NCI-H1694 treated with DMSO at 0.1 percent for 48 hours (cell line): Measurements from ENCODE around the gene GPHA2.
"Not testable (repeated sequence)": the region's sequence is repeated elsewhere in the genome, so short reads cannot be mapped to it uniquely, and the experiment has no call there.

Source experiments
- DNase-seq: peaks from one replicate; lab custom pipeline; 2025; lab: John Stamatoyannopoulos, UW

Gene GPHA2, protein sequence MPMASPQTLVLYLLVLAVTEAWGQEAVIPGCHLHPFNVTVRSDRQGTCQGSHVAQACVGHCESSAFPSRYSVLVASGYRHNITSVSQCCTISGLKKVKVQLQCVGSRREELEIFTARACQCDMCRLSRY

GRCh38 chr11:64935359-64936081, at the start of gene GPHA2:
TSS of gene GPHA2 (minus strand) at chr11:64935893. CDS start at chr11:64935460, 433 bp downstream.
- peak; percentile 28 for DNase-seq

GRCh38 chr11:64983339-64983738, 47.6 kb upstream of the GPHA2 start:
- DNase-seq: not testable (repeated sequence)

DNA sequence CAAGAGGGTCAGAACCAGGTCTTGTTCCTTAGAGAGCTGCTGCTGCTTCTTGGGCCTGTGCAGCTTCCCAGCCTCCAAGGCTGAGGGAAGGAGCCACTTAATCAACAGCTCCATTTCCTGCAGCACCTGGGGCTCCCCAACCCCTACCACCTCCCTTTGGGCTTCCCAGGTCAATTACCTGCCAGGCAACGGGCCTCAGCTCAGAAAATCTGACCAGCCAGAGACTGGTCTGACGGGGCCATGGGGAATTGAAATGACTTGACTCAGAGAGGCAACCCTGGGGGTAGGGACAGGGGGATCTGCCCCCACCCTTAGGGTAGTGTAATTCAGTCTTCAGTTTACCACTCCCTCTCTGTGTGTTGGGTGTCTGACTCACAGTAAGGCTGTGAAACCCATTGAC, 41.0 kb upstream of the GPHA2 start:
- no peak for DNase-seq

GRCh38 chr11:64974124-64974523, 38.4 kb upstream of the GPHA2 start:
- no peak for DNase-seq

DNA sequence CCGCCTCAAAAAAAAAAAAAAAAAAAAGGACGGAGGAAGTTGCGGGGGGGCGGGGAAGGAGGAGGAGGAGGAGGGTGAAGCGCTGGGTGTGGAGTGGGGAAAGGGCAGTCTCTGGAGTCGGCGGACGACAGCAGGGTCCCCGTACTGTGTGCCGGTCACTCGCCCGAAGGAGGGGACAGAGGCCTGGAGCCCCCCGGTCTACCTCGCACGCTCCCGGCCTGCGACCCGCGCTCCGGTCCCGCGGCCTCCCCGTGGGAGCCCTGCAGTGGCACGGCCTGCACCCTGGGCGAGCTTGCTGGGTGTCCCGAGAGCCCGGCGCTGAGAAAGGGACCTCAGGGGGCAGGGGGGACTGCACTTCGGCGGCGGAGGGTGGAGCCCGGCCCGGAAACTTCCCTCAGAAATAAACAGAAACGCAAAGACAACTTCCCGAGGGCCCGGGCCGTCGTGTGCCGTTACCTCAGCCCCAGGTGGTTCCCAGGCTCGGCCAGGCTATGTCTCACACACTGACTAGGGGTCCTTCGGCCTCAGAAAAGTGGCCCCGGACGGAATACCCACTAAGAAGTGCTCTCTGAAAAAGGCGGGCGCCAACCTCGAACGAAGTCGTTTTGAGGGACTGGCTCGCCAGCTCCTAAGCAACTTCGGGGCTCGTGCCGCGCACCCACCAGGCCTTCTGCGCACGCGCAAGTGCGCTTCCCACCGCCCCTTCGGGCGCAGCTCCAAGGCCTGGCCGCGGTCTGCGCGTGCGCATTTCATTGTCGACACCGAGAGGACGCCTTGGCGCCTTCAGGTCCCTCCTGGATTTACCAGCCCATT, 35.9 kb upstream of the GPHA2 start, which contains the start of gene MAJIN:
TSS of gene MAJIN (minus strand) at position 688 of the 813 bp plus-strand sequence. CDS start 12,703 bp downstream, outside the sequence.
- no peak for DNase-seq

GRCh38 chr11:64970731-64971151, 35.0 kb upstream of the GPHA2 start:
- DNase-seq: no peak

DNA sequence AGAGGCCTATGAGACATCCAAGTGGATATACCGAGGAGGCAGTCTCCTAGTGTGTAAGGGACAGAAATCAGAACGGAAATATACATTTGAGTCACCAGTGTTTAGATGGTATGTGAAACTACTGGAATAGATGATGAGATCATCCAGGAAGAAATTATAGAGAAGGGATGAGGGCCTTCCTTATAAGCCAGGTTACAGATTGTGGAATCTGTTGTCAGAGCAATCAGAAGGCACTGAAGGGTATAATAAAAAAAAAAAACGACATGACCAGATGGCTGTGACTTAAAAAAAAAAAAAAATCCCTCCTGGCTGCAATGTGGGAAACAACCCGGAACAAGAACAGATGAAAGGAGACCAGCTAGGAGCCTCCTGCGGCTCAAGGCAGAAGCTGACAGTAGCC, 33.5 kb upstream of the GPHA2 start:
- DNase-seq: peak; percentile 70

DNA sequence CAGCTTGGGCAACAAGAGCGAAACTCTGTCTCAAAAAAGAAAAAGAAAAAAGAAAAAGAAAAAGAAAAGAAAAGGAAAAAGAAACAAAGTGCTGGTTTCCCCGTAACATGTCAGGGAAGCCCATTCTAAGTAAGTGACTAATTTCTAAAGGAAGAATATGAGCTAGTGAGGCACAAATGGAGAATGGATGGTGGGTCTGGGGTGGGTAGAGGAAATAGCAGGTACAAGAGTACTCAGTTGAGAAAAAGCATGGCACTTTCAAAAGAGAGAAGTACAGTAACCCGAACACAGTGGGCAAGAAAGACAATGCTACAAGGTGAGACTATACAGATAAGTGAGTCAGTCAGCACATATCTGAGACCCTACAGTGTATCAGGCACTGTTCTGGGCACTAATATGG, 31.7 kb upstream of the GPHA2 start:
- no peak for DNase-seq

- DNase-seq: no peak
These were observed 27.5 kb upstream of the GPHA2 start for GRCh38 chr11:64963072-64963631.

DNA sequence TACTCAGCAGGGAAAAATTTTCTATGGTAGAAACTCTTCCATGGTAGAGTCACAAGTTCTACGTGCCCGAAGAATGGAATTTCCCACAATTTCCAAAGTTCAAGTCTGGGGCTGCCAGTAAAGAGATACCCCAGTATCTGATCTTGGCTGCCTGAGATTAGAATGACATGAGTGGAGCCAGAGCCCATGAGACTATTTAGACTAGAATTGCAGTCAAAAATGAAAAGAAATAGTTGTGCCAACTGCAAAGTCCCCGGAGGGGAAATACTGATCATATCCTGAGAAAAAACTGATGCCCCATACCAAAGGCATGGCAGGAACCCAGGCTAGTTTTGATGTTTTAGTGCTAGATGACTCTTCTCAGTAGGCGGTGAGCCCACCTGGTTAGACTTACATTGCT, 25.0 kb upstream of the GPHA2 start:
- no peak for DNase-seq

- DNase-seq: no peak
These were observed 23.8 kb upstream of the GPHA2 start for GRCh38 chr11:64959498-64959897.

GRCh38 chr11:64954201-64954600, 18.5 kb upstream of the GPHA2 start:
- no peak for DNase-seq

GRCh38 chr11:64951529-64951928, 15.8 kb upstream of the GPHA2 start:
- no peak for DNase-seq

GRCh38 chr11:64947208-64947814, 11.6 kb upstream of the GPHA2 start:
- DNase-seq: no peak

GRCh38 chr11:64936539-64936938, 846 bp upstream of the GPHA2 start:
- DNase-seq: no peak

DNA sequence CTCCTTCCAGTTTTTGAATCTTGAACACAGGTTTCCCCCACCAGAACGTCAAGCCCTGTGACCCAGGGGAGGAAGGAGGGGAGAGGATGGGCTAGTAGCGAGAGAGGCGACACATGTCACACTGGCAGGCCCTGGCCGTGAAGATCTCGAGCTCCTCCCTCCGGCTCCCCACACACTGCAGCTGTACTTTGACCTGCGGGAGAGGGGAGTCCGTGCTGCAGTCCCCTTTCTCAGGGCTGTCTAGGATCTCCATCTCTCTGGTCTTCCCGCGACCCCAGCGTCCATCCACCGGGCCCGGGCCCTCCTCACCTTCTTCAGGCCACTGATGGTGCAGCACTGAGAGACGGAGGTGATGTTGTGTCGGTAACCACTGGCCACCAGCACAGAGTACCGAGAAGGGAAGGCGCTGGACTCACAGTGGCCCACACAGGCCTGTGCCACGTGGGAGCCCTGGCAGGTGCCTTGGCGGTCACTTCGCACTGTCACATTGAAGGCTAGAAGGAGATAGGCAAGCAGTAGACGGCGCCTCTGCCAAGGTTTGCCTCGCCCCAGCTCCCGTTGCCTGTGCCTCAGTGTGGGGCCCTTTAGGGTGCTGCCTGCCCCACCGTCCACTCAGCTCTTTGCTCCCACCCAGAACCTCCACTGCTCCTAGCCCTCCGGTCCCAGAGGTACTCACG, 873 bp downstream of the GPHA2 start:
- DNase-seq: no peak

GRCh38 chr11:64933935-64934681, 1.6 kb downstream of the GPHA2 start:
- DNase-seq: no peak

- no peak for DNase-seq
These were observed 2.3 kb downstream of the GPHA2 start for GRCh38 chr11:64933213-64933934.

DNA sequence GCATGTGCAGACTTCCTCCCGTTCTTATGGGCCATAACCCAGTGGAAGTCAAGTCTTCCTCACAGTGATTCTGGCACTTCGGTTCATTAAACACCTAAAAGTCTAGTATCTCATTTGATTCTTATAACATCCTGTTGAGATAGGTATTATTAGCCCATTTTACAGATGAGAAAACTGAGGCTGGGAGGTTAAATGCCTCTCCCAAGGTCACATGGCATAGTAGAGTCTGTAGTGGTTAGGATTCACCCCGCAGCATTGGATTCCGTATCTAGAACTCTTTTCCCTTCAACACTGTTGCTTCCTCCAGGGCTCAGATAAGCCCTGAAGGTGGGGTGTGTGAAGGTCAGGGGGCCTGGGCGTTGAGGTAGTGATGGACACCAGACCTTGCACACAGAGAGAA, 3.4 kb downstream of the GPHA2 start:
- no peak for DNase-seq

- no peak for DNase-seq
These were observed 4.4 kb downstream of the GPHA2 start for GRCh38 chr11:64931290-64931689.
